ENCODE results near the gene FADS1. TPM values are rescaled to one million over a fixed set of nuclear protein-coding genes. Genes with fewer than 3 reads are reported as not detected.

Gene FADS1
- total and polyA plus RNA-seq, 3 donors from 2014 or later, result 21.1 to 39.8 (median 24.5) TPM

- H3K27ac ChIP-seq, result peak overlapping the region; percentile 93 to 97
- H3K9me3 ChIP-seq, result no peaks in the 10 kb centered on the region
- H3K4me3 ChIP-seq, result peak overlapping the region; percentile 57 to 68
- peak; percentile 62 for DNase-seq
- H3K36me3 ChIP-seq (ENCODE audit: low read depth, missing control alignments), result no peaks in the 10 kb centered on the region
- peaks cover 8% of the 10 kb centered on the region for H3K4me1 ChIP-seq
- no peaks in the 10 kb centered on the region for H3K27me3 ChIP-seq
- TF ChIP-seq, protein P1, sequence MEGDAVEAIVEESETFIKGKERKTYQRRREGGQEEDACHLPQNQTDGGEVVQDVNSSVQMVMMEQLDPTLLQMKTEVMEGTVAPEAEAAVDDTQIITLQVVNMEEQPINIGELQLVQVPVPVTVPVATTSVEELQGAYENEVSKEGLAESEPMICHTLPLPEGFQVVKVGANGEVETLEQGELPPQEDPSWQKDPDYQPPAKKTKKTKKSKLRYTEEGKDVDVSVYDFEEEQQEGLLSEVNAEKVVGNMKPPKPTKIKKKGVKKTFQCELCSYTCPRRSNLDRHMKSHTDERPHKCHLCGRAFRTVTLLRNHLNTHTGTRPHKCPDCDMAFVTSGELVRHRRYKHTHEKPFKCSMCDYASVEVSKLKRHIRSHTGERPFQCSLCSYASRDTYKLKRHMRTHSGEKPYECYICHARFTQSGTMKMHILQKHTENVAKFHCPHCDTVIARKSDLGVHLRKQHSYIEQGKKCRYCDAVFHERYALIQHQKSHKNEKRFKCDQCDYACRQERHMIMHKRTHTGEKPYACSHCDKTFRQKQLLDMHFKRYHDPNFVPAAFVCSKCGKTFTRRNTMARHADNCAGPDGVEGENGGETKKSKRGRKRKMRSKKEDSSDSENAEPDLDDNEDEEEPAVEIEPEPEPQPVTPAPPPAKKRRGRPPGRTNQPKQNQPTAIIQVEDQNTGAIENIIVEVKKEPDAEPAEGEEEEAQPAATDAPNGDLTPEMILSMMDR (IDR thresholded peaks at IDR 0.05), result no peak
- TF ChIP-seq POLR2A (IDR thresholded peaks at IDR 0.05), result no peak
- intact Hi-C loops (cut with DNase I; ENCODE audit: low total_unique reads), result no loop called here
- WGBS, 2 donors, result 1% methylated on average over 38 to 69 of the region's 69 CpGs
Measured at GRCh38 chr11:61815790-61816735, 740 bp downstream of the FADS1 start.

- WGBS, 2 donors, result 0 to 2% methylated on average over 12 to 66 of the region's 66 CpGs
- TF ChIP-seq, protein P1 (IDR thresholded peaks at IDR 0.05), result peak in 2 of 3 experiments; percentile 8 to 33
- TF ChIP-seq POLR2A (IDR thresholded peaks at IDR 0.05), result peak; percentile 95
- Histone ChIP-seq H3K27me3 (no peaks in the 10 kb centered on the region), H3K36me3 (ENCODE audit: low read depth, missing control alignments) (no peaks in the 10 kb centered on the region), H3K27ac (peak overlapping the region; percentile 93 to 97), H3K4me3 (peak overlapping the region; percentile 57 to 68), H3K9me3 (no peaks in the 10 kb centered on the region), H3K4me1 (peaks cover 8% of the 10 kb centered on the region)
- peak; percentile 97 for DNase-seq
- intact Hi-C loops (cut with DNase I; ENCODE audit: low total_unique reads), result no loop called here
Measured at GRCh38 chr11:61814958-61815789, 1.6 kb downstream of the FADS1 start.

DNA sequence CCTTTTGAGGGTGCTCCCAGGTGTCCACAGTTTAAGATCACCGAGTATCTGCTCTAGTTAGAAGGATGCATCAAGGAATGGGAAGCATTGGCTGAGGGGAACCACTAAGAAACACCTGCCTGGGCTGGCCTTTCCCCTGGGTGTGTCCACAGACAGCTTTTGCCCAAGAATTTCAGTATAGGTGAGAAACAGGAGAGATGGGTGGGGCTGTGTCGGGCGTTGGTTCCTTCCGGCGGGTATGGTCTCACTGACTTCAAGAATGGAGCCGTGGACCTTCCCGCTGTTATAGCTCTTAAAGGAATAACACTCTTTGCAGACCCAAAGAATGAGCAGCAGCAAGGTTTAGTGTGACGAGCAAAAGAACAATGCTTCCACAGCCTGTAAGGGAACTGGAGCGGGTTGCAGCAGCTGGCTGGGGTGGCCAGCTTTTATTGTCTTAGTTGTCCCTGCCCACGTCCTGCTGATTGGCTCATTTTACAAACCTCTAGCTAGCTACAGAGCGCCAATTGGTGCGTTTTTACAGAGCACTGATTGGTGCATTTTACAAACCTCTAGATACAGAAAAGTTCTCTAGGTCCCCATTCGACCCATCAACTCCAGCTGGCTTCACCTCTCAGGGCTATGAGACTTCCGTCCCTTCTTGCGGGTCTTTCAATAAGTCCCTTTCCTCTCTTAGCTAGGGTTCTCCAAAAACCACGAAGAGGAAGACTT, 2.4 kb downstream of the FADS1 start:
- Histone ChIP-seq H3K4me3 (peak overlapping the region; percentile 57 to 68), H3K4me1 (peaks cover 8% of the 10 kb centered on the region)
- intact Hi-C loops (cut with DNase I; ENCODE audit: low total_unique reads), result no loop called here

GRCh38 chr11:61812736-61813411, 3.9 kb downstream of the FADS1 start:
- Histone ChIP-seq H3K9me3 (no peaks in the 10 kb centered on the region), H3K27ac (no peak overlapping the region), H3K36me3 (ENCODE audit: low read depth, missing control alignments) (no peaks in the 10 kb centered on the region), H3K4me3 (no peak overlapping the region), H3K4me1 (peaks cover 8% of the 10 kb centered on the region), H3K27me3 (no peaks in the 10 kb centered on the region)
- TF ChIP-seq, protein P1 (IDR thresholded peaks at IDR 0.05), result no peak
- no peak for TF ChIP-seq POLR2A (IDR thresholded peaks at IDR 0.05)
- intact Hi-C loops (cut with DNase I; ENCODE audit: low total_unique reads), result no loop called here
- WGBS, 2 donors, result 87 to 93% methylated on average over 4 of the region's 4 CpGs
- DNase-seq, result no peak

More for the DNA sequence above, 2.4 kb downstream of the FADS1 start:
- TF ChIP-seq, protein P1 (IDR thresholded peaks at IDR 0.05), result no peak
- TF ChIP-seq POLR2A (IDR thresholded peaks at IDR 0.05), result no peak
- WGBS, 2 donors, result 42 to 63% methylated on average over 16 of the region's 16 CpGs
- Histone ChIP-seq H3K9me3 (no peaks in the 10 kb centered on the region), H3K27me3 (no peaks in the 10 kb centered on the region), H3K36me3 (ENCODE audit: low read depth, missing control alignments) (no peaks in the 10 kb centered on the region), H3K27ac (peak overlapping the region; percentile 93 to 97)
- DNase-seq, result peak; percentile 83

All from testis (tissue), 3 donors.